GM20000 (cell line): ENCODE data around the gene LEO1.

Experiments used
- DNase-seq: peaks from one replicate; pipeline ENCODE4 v3.0.0; 2012; ENCODE audit warnings: low spot score
- TF ChIP-seq, protein P1 (sequence below): IDR thresholded peaks from 2 replicates; pipeline ENCODE4 v1.5.1; 2012; ENCODE audit warnings: mild to moderate bottlenecking, control low read depth; ENCODE audit errors: extremely low read depth, missing control alignments

LEO1 gene

GRCh38 chr15:51931016-51931415 is 40.6 kb downstream of the LEO1 start:
- DNase-seq: no peak
- TF ChIP-seq, protein P1, sequence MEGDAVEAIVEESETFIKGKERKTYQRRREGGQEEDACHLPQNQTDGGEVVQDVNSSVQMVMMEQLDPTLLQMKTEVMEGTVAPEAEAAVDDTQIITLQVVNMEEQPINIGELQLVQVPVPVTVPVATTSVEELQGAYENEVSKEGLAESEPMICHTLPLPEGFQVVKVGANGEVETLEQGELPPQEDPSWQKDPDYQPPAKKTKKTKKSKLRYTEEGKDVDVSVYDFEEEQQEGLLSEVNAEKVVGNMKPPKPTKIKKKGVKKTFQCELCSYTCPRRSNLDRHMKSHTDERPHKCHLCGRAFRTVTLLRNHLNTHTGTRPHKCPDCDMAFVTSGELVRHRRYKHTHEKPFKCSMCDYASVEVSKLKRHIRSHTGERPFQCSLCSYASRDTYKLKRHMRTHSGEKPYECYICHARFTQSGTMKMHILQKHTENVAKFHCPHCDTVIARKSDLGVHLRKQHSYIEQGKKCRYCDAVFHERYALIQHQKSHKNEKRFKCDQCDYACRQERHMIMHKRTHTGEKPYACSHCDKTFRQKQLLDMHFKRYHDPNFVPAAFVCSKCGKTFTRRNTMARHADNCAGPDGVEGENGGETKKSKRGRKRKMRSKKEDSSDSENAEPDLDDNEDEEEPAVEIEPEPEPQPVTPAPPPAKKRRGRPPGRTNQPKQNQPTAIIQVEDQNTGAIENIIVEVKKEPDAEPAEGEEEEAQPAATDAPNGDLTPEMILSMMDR: no peak

DNA sequence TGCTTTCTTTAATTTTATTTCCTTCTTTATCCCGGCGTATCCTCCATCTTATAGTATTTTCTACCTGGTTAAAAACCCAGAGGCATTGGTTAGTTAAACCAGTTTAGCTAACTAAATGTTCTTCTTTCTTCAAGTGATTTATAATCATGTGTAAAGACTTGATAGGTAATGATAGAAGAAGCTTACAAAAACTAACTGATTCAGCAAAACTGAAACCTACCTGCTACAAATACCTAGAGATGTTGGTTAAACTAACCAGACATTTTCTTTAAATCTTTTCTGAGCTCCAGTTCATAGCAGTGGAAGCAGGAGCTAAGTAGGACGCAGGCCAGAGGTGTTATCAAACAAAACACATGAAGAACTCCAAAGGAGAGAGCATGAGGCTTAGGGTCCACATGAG is 44.8 kb downstream of the LEO1 start:
- TF ChIP-seq, protein P1: no peak
- DNase-seq: no peak

DNA sequence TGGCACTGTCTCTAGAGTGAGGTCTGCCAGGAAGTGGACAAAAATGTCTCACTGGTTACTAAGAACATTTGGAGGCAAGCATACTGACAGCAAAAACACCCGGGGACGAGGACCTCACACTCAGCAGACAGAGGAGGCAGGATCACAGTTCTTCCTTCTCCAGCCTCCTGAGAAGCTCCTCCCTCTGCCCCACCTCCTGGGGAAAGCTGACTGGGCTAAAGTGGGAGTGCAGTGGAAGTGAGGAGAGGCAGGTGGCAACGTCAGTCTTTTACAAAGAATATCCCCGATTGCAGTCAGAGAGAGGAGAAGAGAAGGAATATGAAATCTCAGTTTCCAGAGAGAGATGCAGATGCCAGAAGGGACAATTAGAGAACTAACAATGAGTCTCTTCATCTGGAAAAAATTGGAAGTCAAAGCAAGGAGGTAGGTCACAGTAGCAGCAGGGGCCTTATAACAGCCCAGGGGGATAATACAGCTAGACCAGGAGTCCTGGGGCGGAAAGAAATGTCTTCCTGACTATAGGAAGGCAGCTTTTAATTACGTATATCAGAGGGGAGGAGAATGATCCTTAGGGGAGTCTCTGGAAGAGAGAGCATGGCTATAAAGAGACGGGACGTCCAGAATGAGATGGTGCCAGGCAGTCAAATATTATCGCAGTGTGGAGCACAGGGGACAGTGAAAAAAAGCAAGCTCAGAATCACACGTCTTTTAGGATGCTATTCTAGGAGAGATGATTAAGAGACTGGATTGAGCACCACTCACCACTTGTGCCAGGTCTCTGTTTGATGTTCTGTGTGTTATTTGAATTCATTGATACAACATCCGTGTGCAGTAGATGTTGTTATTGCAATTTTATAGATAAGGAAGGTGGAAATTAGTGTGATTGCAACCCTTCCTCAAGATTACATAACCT is 47.2 kb downstream of the LEO1 start:
- no peak for DNase-seq
- TF ChIP-seq, protein P1: no peak

DNA sequence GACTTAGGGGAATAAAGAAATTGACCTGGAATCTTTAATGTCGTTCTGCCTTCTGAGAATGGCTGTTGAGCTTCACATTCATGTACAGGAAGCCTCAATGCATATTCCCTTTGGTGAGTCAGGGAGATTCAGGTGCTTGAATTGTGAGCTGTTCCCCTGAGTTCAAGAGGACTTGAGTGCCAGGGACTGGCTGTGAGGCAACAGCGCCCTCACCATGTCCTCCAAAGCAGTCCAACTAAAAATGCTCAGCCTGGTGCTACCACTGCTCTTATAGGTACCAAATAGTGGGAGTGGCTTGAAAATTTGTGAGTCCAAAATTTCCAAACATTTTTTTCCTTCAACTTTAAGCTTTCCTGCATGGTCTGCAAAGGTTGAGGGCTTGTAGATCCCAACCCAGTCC is 54.1 kb downstream of the LEO1 start:
- no peak for DNase-seq

GRCh38 chr15:51912528-51912927 is 59.0 kb downstream of the LEO1 start:
- DNase-seq: no peak

More for the DNA sequence above, 54.1 kb downstream of the LEO1 start:
- TF ChIP-seq, protein P1: no peak

GRCh38 chr15:51909584-51909983 is 62.0 kb downstream of the LEO1 start:
- TF ChIP-seq, protein P1: no peak
- no peak for DNase-seq

More at GRCh38 chr15:51912528-51912927, 59.0 kb downstream of the LEO1 start:
- TF ChIP-seq, protein P1: no peak

GRCh38 chr15:51908316-51908715 is 63.3 kb downstream of the LEO1 start:
- TF ChIP-seq, protein P1: no peak
- no peak for DNase-seq
